ENCODE measurements around the gene TIFAB. TPM values are rescaled to one million over a fixed set of nuclear protein-coding genes. Genes with fewer than 3 reads are reported as not detected.

TIFAB gene
- total RNA-seq, 4 donors from 2014 or later = 0.16 TPM; not detected in 3

- H3K36me3 ChIP-seq = no peaks in the 10 kb centered on the region
- DNase-seq = no peak
- H3K4me3 ChIP-seq = no peak overlapping the region
- no peaks in the 10 kb centered on the region for H3K4me1 ChIP-seq
- intact Hi-C loops (cut with DNase I; ENCODE audit: low total_unique reads) = no loop called here
- TF ChIP-seq POLR2A (IDR thresholded peaks at IDR 0.05) = no peak
- no peak for TF ChIP-seq POLR2AphosphoS5 (IDR thresholded peaks at IDR 0.05)
- TF ChIP-seq CTCF (IDR thresholded peaks at IDR 0.05) = no peak
- no peak for TF ChIP-seq EP300 (IDR thresholded peaks at IDR 0.05; ENCODE audit: low read depth)
- no peak overlapping the region for H3K27ac ChIP-seq
- 76 to 80% methylated on average over 1 to 9 of the region's 9 CpGs for WGBS, 2 donors (ENCODE audit: low coverage in 1 of 2)
- in situ Hi-C loops (cut with MboI; ENCODE audit: low pct_ligation_motif_present in 1 of 4, low pct_unique_long_range_greater_than_20kb in 1 of 4, low sequenced_read_pairs in 3 of 4) = no loop called here
- H3K9me3 ChIP-seq = no peaks in the 10 kb centered on the region
- no peaks in the 10 kb centered on the region for H3K27me3 ChIP-seq
Observed at GRCh38 chr5:135448071-135448739, 3.9 kb downstream of the TIFAB start.

- H3K4me3 ChIP-seq = no peak within 1 kb of the TSS
- no peaks in the 10 kb centered on the region for H3K4me1 ChIP-seq
- no peak for DNase-seq
- in situ Hi-C loops (cut with MboI; ENCODE audit: low pct_ligation_motif_present in 1 of 4, low pct_unique_long_range_greater_than_20kb in 1 of 4, low sequenced_read_pairs in 3 of 4) = no loop called here
- no peaks in the 10 kb centered on the region for H3K27me3 ChIP-seq
- WGBS, 2 donors (ENCODE audit: low coverage in 1 of 2) = 86% methylated on average over 5 of the region's 5 CpGs; no CpG with 5 or more reads in 1 of the 2 donors
- no peaks in the 10 kb centered on the region for H3K9me3 ChIP-seq
- TF ChIP-seq POLR2A (IDR thresholded peaks at IDR 0.05) (no peak), POLR2AphosphoS5 (IDR thresholded peaks at IDR 0.05) (no peak), CTCF (IDR thresholded peaks at IDR 0.05) (no peak), EP300 (IDR thresholded peaks at IDR 0.05; ENCODE audit: low read depth) (no peak)
- H3K27ac ChIP-seq = no peak within 1 kb of the TSS
- intact Hi-C loops (cut with DNase I; ENCODE audit: low total_unique reads) = no loop called here
- H3K36me3 ChIP-seq = no peaks in the 10 kb centered on the region
Observed at GRCh38 chr5:135447298-135447929, 4.7 kb downstream of the TIFAB start, which contains the start of gene DCANP1. Gene DCANP1 (minus strand): TSS chr5:135447348. CDS start chr5:135447108, 240 bp downstream.

GRCh38 chr5:135446615-135447014, 5.5 kb downstream of the TIFAB start:
- WGBS, 2 donors (ENCODE audit: low coverage in 1 of 2) = 71% methylated on average over 7 of the region's 7 CpGs; no CpG with 5 or more reads in 1 of the 2 donors
- intact Hi-C loops (cut with DNase I; ENCODE audit: low total_unique reads) (no loop called here), in situ Hi-C loops (cut with MboI; ENCODE audit: low pct_ligation_motif_present in 1 of 4, low pct_unique_long_range_greater_than_20kb in 1 of 4, low sequenced_read_pairs in 3 of 4) (no loop called here)
- H3K4me3 ChIP-seq = no peak overlapping the region
- DNase-seq = no peak
- H3K9me3 ChIP-seq = no peaks in the 10 kb centered on the region
- H3K27ac ChIP-seq = no peak overlapping the region
- no peaks in the 10 kb centered on the region for H3K27me3 ChIP-seq
- no peaks in the 10 kb centered on the region for H3K4me1 ChIP-seq
- H3K36me3 ChIP-seq = no peaks in the 10 kb centered on the region
- no peak for TF ChIP-seq POLR2A (IDR thresholded peaks at IDR 0.05)
- TF ChIP-seq POLR2AphosphoS5 (IDR thresholded peaks at IDR 0.05) = no peak
- TF ChIP-seq EP300 (IDR thresholded peaks at IDR 0.05; ENCODE audit: low read depth) = no peak
- no peak for TF ChIP-seq CTCF (IDR thresholded peaks at IDR 0.05)

GRCh38 chr5:135446206-135446605, 5.9 kb downstream of the TIFAB start:
- DNase-seq = no peak
- TF ChIP-seq POLR2AphosphoS5 (IDR thresholded peaks at IDR 0.05) = no peak
- TF ChIP-seq EP300 (IDR thresholded peaks at IDR 0.05; ENCODE audit: low read depth) = no peak
- no peak for TF ChIP-seq CTCF (IDR thresholded peaks at IDR 0.05)
- no peak for TF ChIP-seq POLR2A (IDR thresholded peaks at IDR 0.05)
- no peaks in the 10 kb centered on the region for H3K36me3 ChIP-seq
- in situ Hi-C loops (cut with MboI; ENCODE audit: low pct_ligation_motif_present in 1 of 4, low pct_unique_long_range_greater_than_20kb in 1 of 4, low sequenced_read_pairs in 3 of 4) (no loop called here), intact Hi-C loops (cut with DNase I; ENCODE audit: low total_unique reads) (no loop called here)
- no peak overlapping the region for H3K27ac ChIP-seq
- no peaks in the 10 kb centered on the region for H3K9me3 ChIP-seq
- no peak overlapping the region for H3K4me3 ChIP-seq
- H3K27me3 ChIP-seq = no peaks in the 10 kb centered on the region
- 86 to 90% methylated on average over 2 to 9 of the region's 9 CpGs for WGBS, 2 donors (ENCODE audit: low coverage in 1 of 2)
- H3K4me1 ChIP-seq = no peaks in the 10 kb centered on the region

Measured in transverse colon (tissue), 4 donors.